ENCODE measurements around the gene FGD6. TPM values are rescaled to one million over a fixed set of nuclear protein-coding genes. Genes with fewer than 3 reads are reported as not detected.

The FGD6 gene
- total RNA-seq, 2 donors from 2014 or later: 15.8 to 19.1 TPM

DNA sequence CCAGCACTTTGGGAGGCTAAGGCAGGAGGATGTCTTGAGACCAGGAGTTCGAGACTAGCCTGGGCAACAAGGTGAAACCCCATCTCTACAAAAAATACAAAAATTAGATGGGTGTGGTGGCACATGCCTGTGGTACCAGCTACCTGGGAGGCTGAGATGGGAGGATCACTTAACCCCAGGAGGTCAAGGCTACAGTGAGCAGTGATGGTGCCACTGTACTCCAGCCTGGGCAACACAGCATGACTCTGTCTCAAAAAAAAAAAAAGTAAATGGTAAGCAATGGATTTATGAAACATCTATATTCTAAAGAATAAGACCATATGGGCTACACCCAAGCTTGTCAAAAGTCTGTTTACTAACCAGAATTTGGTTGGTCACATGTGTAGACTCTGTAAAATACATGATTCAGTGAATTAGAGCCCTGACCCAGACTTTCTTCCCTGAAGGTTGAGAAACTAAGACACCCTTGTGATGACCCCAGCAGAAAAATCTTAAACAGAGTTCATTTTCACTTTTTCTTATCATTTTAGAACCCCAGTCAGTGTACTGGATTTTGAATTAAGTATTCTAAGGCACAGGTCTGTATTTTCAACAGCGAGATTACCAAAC is 12.1 kb downstream of the FGD6 start:
- Histone ChIP-seq H3K27me3 (no peaks in the 10 kb centered on the region), H3K27ac (peak overlapping the region in 1 of 4 donors; percentile 9), H3K36me3 (replicated peaks in 1 of 2; ENCODE audit: insufficient read depth in 1 of 2, low read depth in 2 of 2) (no peaks in the 10 kb centered on the region), H3K4me1 (peaks cover 48% of the 10 kb centered on the region), H3K4me3 (no peak overlapping the region), H3K9me3 (no peaks in the 10 kb centered on the region)
- 94 to 100% methylated on average over 2 of the region's 2 CpGs for WGBS, 2 donors
- ATAC-seq: no peak
- TF ChIP-seq, protein P1, sequence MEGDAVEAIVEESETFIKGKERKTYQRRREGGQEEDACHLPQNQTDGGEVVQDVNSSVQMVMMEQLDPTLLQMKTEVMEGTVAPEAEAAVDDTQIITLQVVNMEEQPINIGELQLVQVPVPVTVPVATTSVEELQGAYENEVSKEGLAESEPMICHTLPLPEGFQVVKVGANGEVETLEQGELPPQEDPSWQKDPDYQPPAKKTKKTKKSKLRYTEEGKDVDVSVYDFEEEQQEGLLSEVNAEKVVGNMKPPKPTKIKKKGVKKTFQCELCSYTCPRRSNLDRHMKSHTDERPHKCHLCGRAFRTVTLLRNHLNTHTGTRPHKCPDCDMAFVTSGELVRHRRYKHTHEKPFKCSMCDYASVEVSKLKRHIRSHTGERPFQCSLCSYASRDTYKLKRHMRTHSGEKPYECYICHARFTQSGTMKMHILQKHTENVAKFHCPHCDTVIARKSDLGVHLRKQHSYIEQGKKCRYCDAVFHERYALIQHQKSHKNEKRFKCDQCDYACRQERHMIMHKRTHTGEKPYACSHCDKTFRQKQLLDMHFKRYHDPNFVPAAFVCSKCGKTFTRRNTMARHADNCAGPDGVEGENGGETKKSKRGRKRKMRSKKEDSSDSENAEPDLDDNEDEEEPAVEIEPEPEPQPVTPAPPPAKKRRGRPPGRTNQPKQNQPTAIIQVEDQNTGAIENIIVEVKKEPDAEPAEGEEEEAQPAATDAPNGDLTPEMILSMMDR (IDR thresholded peaks at IDR 0.05): no peak
- TF ChIP-seq POLR2A (IDR thresholded peaks at IDR 0.05): no peak
- intact Hi-C loops (cut with DNase I): no loop called here
- DNase-seq: no peak

DNA sequence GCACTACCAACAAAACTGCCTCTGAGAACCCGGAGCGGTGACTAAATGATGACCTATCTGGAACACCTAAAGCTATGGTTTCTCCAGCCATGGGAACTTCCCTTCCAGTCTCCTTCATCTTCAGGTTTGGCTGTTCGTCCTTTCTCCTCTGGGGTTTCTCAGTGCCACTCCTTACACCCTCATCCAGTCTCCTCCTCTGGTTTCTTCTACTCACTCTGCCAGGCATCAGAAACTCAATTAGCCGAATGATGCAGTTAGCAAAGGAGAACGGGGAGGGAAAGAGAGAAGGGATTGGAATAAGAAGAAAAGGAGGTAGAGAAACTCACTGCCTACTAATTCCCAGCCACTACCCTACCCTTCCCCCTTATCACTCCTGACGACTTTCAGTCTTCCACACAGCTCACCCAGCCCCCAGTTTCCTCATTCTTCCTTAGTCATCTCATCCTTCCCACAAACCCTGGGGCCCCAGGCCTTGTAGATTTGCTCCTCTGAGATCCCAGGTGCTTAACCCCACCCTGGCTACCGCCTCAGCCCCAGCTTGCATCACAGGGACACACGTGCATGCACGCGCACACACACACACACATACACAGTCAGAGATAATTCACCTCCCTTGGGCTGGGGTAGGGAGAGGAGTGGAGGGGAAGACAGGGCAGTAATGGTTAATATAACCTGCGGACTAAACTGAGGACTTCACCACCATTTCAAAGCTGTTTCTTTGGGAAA is 13.0 kb downstream of the FGD6 start:
- H3K27me3 ChIP-seq: no peaks in the 10 kb centered on the region
- DNase-seq: peak in 3 of 4 donors; percentile 19 to 32 (median 22)
- H3K4me1 ChIP-seq: peaks cover 56% of the 10 kb centered on the region
- TF ChIP-seq, protein P1 (IDR thresholded peaks at IDR 0.05): no peak
- no peak for TF ChIP-seq POLR2A (IDR thresholded peaks at IDR 0.05)
- WGBS, 2 donors: 78 to 82% methylated on average over 11 of the region's 11 CpGs
- H3K36me3 ChIP-seq (replicated peaks in 1 of 2; ENCODE audit: insufficient read depth in 1 of 2, low read depth in 2 of 2): no peaks in the 10 kb centered on the region
- no peaks in the 10 kb centered on the region for H3K9me3 ChIP-seq
- ATAC-seq: peak; percentile 43
- intact Hi-C loops (cut with DNase I): no loop called here
- peak overlapping the region in 2 of 4 donors; percentile 8 to 28 for H3K27ac ChIP-seq
- no peak overlapping the region for H3K4me3 ChIP-seq

DNA sequence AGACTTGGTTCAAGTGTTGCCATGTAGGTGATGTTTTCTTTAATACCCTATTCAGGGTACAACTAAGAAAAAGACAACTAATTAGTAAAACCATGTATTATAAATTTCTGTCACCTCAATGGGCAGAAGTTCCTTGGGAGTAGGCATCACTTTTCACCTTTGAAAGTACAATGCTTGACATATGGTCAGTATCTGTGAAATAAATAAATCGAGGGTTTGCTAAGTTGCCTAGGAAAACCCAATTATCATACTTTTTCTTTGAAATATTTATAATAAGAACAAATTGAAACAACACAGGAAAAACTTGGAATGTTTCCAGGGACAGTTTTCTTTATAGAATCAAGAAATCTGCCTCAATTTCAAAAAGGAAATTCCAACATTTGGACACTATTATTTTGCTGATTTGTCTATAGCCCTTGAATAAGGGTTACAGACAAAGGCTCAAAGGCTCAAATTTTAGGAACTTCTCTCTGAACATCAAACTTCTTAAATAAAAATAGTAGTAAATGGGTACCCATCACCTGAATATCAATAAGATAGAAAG is 13.7 kb downstream of the FGD6 start:
- Histone ChIP-seq H3K36me3 (replicated peaks in 1 of 2; ENCODE audit: insufficient read depth in 1 of 2, low read depth in 2 of 2) (no peaks in the 10 kb centered on the region), H3K27ac (no peak overlapping the region), H3K4me3 (no peak overlapping the region), H3K4me1 (peaks cover 56% of the 10 kb centered on the region), H3K27me3 (no peaks in the 10 kb centered on the region), H3K9me3 (no peaks in the 10 kb centered on the region)
- DNase-seq (no peak), ATAC-seq (no peak)
- no peak for TF ChIP-seq POLR2A (IDR thresholded peaks at IDR 0.05)
- TF ChIP-seq, protein P1 (IDR thresholded peaks at IDR 0.05): no peak
- intact Hi-C loops (cut with DNase I): no loop called here
- WGBS, 2 donors: 61 to 64% methylated on average over 1 of the region's 1 CpG

DNA sequence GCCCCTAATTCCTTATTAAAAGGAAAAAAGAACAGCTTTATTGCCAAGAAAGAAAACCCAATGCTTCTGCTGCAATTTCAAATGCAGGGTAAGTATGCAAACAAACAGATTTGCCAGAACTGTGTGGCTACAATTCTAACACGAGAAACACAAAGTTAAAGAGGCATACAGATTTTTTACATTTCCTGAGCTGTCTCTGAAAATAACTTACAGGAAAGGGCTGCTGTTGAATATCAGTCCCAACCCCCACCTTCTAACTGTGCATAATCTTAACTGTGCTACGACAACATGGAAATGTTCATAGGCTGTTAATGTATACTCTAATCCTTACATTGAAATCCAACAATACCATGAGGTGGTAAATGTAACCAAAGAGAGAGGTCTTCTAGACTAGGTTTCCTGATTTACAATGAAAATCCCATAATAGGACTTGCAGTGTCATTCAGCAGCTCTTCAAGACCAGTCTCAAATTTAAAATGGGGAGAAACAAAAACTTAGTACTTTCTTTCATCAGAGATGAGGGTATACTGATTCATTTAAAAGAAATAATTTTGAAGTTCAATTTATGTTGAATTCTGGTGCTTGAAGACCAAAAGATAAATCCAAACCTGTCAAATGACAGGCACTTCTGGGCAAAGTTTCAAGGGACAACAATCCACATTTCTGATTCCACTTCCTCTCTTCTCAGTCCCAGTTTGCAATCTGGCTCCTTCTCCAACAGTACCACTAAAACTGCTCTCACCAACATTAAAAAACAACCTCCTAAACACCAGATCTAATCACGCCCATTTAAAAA is 14.4 kb downstream of the FGD6 start:
- Histone ChIP-seq H3K27me3 (no peaks in the 10 kb centered on the region), H3K27ac (no peak overlapping the region), H3K9me3 (no peaks in the 10 kb centered on the region), H3K4me3 (no peak overlapping the region), H3K4me1 (peaks cover 56% of the 10 kb centered on the region), H3K36me3 (replicated peaks in 1 of 2; ENCODE audit: insufficient read depth in 1 of 2, low read depth in 2 of 2) (no peaks in the 10 kb centered on the region)
- 70 to 73% methylated on average over 3 of the region's 3 CpGs for WGBS, 2 donors
- no peak for DNase-seq
- no peak for ATAC-seq
- no peak for TF ChIP-seq POLR2A (IDR thresholded peaks at IDR 0.05)
- TF ChIP-seq, protein P1 (IDR thresholded peaks at IDR 0.05): no peak
- intact Hi-C loops (cut with DNase I): no loop called here

All from body of pancreas (tissue), 4 donors.